Measurements from ENCODE around the gene CERK. TPM values are rescaled to one million over a fixed set of nuclear protein-coding genes. Genes with fewer than 3 reads are reported as not detected.

The CERK gene
- total RNA-seq, 1 donor from 2014 or later: 38.4 TPM

DNA sequence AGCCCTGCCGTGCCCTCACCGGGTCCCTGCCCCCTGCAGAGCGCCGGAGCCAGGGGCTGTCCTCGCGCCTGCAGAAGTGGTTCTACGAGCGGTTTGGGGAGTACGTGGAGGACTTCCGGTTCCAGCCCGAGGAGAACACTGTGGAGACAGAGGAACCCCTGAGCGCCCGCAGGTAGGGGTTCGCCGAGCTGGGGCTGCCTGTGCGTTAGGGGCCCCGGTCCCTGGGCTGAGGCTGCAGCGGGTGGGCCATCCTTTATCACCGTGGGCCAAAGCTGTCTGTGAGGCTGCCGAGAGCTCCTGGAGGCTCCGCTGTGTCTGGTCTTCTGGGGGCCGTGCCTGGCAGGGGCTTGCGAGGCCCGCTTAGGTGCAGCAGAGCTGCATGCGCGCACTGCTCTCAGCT, 75.1 kb downstream of the CERK start:
- H3K27me3 Mint-ChIP-seq (ENCODE audit: unreplicated experiment): no peaks in the 10 kb centered on the region
- no peaks in the 10 kb centered on the region for H3K9me3 Mint-ChIP-seq (ENCODE audit: unreplicated experiment)

GRCh38 chr22:46662226-46662625, 75.8 kb downstream of the CERK start:
- Mint-ChIP-seq H3K9me3 (ENCODE audit: unreplicated experiment) (no peaks in the 10 kb centered on the region), H3K4me3 (ENCODE audit: unreplicated experiment) (no peak overlapping the region), H3K27me3 (ENCODE audit: unreplicated experiment) (no peaks in the 10 kb centered on the region), H3K27ac (ENCODE audit: unreplicated experiment) (no peak overlapping the region), H3K4me1 (ENCODE audit: unreplicated experiment) (no peaks in the 10 kb centered on the region), H3K36me3 (ENCODE audit: unreplicated experiment) (peaks cover 9% of the 10 kb centered on the region)
- DNase-seq (ENCODE audit: extremely low spot score, unreplicated experiment): no peak
- TF ChIP-seq, protein P1, sequence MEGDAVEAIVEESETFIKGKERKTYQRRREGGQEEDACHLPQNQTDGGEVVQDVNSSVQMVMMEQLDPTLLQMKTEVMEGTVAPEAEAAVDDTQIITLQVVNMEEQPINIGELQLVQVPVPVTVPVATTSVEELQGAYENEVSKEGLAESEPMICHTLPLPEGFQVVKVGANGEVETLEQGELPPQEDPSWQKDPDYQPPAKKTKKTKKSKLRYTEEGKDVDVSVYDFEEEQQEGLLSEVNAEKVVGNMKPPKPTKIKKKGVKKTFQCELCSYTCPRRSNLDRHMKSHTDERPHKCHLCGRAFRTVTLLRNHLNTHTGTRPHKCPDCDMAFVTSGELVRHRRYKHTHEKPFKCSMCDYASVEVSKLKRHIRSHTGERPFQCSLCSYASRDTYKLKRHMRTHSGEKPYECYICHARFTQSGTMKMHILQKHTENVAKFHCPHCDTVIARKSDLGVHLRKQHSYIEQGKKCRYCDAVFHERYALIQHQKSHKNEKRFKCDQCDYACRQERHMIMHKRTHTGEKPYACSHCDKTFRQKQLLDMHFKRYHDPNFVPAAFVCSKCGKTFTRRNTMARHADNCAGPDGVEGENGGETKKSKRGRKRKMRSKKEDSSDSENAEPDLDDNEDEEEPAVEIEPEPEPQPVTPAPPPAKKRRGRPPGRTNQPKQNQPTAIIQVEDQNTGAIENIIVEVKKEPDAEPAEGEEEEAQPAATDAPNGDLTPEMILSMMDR (IDR thresholded peaks at IDR 0.05): no peak

More for the DNA sequence above, 75.1 kb downstream of the CERK start:
- DNase-seq (ENCODE audit: extremely low spot score, unreplicated experiment): no peak
- no peak overlapping the region for H3K4me3 Mint-ChIP-seq (ENCODE audit: unreplicated experiment)
- TF ChIP-seq, protein P1 (IDR thresholded peaks at IDR 0.05): no peak
- peaks cover 10% of the 10 kb centered on the region for H3K36me3 Mint-ChIP-seq (ENCODE audit: unreplicated experiment)
- H3K4me1 Mint-ChIP-seq (ENCODE audit: unreplicated experiment): no peaks in the 10 kb centered on the region
- H3K27ac Mint-ChIP-seq (ENCODE audit: unreplicated experiment): no peak overlapping the region

DNA sequence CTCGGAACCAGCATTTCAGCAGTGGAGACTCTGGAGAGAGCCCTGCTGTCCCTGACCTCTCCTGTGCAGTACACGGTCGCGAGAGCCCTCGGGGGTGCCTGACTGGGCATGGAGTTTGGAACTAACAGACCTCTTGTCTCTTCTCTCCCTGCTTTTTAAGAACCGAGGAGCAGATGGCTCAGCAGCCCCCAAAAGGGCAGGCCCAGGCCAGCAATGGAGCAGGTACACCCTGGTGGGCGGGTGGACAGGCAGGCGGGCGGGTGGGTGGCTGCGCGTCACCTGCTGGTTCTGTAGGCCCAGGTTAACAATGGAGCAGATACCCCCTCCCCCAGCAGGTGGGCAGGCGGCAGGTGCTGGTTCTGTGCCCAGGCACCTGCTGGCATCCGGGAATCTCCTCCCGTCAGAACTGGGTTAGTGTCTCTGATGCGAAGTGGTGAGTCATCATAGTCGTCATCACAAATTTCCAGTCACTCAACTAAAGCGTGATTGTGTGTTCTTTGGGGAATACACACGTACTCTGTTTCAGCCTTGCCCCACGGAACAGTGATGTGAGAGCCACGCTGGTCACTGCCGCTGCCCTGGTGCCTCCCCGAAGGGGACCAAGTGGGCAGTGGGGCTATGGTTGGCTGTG, 76.7 kb downstream of the CERK start:
- no peak for DNase-seq (ENCODE audit: extremely low spot score, unreplicated experiment)
- H3K36me3 Mint-ChIP-seq (ENCODE audit: unreplicated experiment): peaks cover 7% of the 10 kb centered on the region
- H3K27me3 Mint-ChIP-seq (ENCODE audit: unreplicated experiment): no peaks in the 10 kb centered on the region
- TF ChIP-seq, protein P1 (IDR thresholded peaks at IDR 0.05): no peak
- no peaks in the 10 kb centered on the region for H3K4me1 Mint-ChIP-seq (ENCODE audit: unreplicated experiment)
- H3K27ac Mint-ChIP-seq (ENCODE audit: unreplicated experiment): no peak overlapping the region
- H3K9me3 Mint-ChIP-seq (ENCODE audit: unreplicated experiment): no peaks in the 10 kb centered on the region
- no peak overlapping the region for H3K4me3 Mint-ChIP-seq (ENCODE audit: unreplicated experiment)

GRCh38 chr22:46660604-46661201, 77.3 kb downstream of the CERK start:
- Mint-ChIP-seq H3K27ac (ENCODE audit: unreplicated experiment) (no peak overlapping the region), H3K27me3 (ENCODE audit: unreplicated experiment) (no peaks in the 10 kb centered on the region), H3K36me3 (ENCODE audit: unreplicated experiment) (peaks cover 7% of the 10 kb centered on the region), H3K4me1 (ENCODE audit: unreplicated experiment) (no peaks in the 10 kb centered on the region), H3K4me3 (ENCODE audit: unreplicated experiment) (no peak overlapping the region), H3K9me3 (ENCODE audit: unreplicated experiment) (no peaks in the 10 kb centered on the region)
- TF ChIP-seq, protein P1 (IDR thresholded peaks at IDR 0.05): no peak
- DNase-seq (ENCODE audit: extremely low spot score, unreplicated experiment): no peak

DNA sequence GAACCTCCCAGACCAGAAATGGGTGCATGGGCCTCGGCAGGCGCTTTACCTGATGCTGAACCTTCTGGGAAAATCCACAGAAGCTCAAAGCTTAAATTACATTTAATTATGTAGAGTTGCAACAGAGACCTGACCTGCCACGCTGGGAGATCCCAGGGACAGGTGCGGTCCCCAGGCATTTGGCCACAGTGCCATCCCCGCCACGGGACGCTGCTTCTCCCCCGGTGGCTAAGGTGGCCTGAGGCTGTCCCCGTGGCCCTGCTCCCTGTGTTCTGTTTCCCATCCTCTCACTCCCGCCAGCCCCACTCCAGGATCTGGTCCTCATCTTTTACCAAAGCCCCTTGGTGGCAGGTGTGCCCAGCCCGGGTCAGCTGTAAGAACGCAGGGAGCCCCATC, 78.3 kb downstream of the CERK start:
- H3K27ac Mint-ChIP-seq (ENCODE audit: unreplicated experiment): no peak overlapping the region
- H3K4me3 Mint-ChIP-seq (ENCODE audit: unreplicated experiment): no peak overlapping the region
- H3K36me3 Mint-ChIP-seq (ENCODE audit: unreplicated experiment): peaks cover 3% of the 10 kb centered on the region
- H3K27me3 Mint-ChIP-seq (ENCODE audit: unreplicated experiment): no peaks in the 10 kb centered on the region
- DNase-seq (ENCODE audit: extremely low spot score, unreplicated experiment): no peak
- TF ChIP-seq, protein P1 (IDR thresholded peaks at IDR 0.05): no peak
- no peaks in the 10 kb centered on the region for H3K4me1 Mint-ChIP-seq (ENCODE audit: unreplicated experiment)
- no peaks in the 10 kb centered on the region for H3K9me3 Mint-ChIP-seq (ENCODE audit: unreplicated experiment)

Data from osteocyte (in vitro differentiated cells).